Measurements from ENCODE around the gene ADAT3.

- TF ChIP-seq RXRA (IDR thresholded peaks at IDR 0.05): no peak
- TF ChIP-seq CTCF (IDR thresholded peaks at IDR 0.05; ENCODE audit: low read depth, low read length, missing input control): no peak
- TF ChIP-seq MAX (IDR thresholded peaks at IDR 0.05): no peak
- TF ChIP-seq JUND (IDR thresholded peaks at IDR 0.05): no peak
- no peak for TF ChIP-seq REST (IDR thresholded peaks at IDR 0.05)
- TF ChIP-seq SP1 (IDR thresholded peaks at IDR 0.05): no peak
Measured at GRCh38 chr19:1880611-1881392, 24.4 kb upstream of the ADAT3 start.
